GM18498 (cell line): ENCODE data around the gene CHFR.
"Not testable (repeated sequence)": the region's sequence is repeated elsewhere in the genome, so short reads cannot be mapped to it uniquely, and the experiment has no call there.

Experiments
- ATAC-seq: cut with Tn5 transposase; IDR thresholded peaks from one replicate; pipeline ENCODE4 v1.9.1; 2021; ENCODE audit warnings: mild to moderate bottlenecking, moderate library complexity; ENCODE audit not compliant: unreplicated experiment

The CHFR gene, protein sequence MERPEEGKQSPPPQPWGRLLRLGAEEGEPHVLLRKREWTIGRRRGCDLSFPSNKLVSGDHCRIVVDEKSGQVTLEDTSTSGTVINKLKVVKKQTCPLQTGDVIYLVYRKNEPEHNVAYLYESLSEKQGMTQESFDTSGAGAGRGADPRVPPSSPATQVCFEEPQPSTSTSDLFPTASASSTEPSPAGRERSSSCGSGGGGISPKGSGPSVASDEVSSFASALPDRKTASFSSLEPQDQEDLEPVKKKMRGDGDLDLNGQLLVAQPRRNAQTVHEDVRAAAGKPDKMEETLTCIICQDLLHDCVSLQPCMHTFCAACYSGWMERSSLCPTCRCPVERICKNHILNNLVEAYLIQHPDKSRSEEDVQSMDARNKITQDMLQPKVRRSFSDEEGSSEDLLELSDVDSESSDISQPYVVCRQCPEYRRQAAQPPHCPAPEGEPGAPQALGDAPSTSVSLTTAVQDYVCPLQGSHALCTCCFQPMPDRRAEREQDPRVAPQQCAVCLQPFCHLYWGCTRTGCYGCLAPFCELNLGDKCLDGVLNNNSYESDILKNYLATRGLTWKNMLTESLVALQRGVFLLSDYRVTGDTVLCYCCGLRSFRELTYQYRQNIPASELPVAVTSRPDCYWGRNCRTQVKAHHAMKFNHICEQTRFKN

DNA sequence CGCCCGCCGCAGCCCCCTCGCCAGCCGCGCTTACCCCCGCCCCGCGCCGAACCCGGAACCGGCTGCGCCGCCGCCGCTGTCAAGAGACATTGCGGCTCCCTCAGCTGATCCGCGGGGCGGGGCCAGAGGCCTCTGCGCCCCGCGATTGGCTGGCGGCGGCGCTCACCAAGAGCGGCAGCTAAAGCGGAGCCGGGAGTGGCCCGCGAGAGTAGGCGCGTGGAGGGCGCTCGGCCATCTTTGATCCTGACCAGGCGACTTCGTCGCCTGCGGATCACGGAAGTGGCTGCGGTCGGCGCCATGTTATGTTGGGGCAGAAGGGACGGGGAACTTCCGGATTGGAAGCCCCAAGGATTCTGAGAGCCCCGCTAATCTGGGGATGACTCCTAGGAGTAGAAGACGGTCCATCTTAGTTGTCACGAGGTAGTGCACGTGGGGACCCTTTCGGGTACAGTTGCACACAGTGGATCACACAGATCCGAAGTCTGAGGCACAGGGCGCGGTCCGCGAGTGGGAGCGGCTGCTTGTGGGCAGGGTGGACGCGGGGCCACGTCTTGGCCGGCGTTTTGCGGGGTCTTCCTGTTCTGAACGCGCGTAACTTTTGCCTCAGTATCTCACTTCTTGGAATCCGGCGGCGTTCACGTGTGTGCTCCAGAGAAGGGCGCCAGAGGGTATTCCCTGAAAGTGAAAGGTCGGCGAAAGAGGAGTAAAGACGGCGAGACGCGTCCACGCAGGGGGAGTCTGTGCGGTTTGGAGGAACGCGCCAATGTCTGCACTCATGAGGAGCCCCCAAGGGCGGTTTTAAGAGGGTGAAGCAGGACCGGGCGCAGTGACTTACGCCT lies at the start of gene CHFR:
Gene CHFR (minus strand): TSS at position 93 of the 839 bp plus-strand sequence. CDS start 277 bp downstream, outside the sequence.
- ATAC-seq, result peak; percentile 98

DNA sequence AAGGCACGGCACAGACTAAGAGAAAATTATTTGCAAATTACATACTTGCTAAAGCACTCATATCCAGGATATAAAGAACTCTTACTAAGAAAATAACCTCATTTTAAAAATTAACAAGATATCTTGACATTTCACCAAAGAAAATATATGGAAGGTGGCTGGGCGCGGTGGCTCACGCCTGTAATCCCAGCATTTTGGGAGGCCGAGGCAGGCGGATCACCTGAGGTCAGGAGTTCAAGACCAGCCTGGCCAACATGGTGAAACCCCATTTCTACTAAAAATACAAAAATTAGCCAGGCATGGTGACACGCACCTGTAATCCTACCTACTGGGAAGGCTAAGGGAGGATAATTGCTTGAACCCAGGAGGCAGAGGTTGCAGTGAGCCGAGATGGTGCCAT lies 49.5 kb upstream of the CHFR start:
- ATAC-seq, result not testable (repeated sequence)

DNA sequence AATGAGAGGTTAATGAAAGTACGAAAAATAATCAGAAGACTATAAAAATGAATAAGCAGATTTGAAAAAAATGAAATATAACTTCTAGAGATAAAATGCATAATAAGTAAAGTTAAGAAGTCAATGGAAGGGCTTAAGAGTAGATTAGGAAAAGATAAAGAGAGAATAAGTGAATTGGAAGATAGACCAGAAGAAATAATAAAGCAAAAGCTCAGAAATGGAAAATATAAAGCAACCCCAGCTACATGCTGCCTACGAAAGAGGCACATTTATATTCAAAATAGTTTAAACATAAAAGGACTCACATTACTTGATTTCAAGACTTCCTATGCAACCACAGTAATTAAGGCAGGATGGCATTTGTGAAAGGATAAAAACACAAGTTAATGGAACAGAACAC lies 48.8 kb upstream of the CHFR start:
- ATAC-seq, result no peak

DNA sequence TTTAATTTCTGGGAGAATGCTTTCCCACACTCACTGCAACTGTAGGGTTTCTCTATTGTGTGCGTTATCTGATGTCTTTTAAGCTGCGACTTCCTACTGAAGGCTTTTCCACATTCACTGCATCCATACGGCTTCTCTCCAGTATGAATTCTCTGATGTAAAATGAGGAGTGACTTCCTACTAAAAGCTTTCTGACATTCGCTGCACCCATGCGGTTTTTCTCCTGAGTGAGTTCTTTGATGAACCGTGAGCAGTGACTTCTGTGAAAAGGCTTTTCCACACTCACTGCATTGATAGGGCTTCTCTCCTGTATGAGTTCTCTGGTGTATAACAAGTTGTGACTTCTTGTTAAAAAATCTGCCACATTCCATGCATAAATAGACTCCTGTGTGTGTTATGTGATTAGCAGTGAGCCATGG lies 39.0 kb upstream of the CHFR start:
- ATAC-seq, result no peak

DNA sequence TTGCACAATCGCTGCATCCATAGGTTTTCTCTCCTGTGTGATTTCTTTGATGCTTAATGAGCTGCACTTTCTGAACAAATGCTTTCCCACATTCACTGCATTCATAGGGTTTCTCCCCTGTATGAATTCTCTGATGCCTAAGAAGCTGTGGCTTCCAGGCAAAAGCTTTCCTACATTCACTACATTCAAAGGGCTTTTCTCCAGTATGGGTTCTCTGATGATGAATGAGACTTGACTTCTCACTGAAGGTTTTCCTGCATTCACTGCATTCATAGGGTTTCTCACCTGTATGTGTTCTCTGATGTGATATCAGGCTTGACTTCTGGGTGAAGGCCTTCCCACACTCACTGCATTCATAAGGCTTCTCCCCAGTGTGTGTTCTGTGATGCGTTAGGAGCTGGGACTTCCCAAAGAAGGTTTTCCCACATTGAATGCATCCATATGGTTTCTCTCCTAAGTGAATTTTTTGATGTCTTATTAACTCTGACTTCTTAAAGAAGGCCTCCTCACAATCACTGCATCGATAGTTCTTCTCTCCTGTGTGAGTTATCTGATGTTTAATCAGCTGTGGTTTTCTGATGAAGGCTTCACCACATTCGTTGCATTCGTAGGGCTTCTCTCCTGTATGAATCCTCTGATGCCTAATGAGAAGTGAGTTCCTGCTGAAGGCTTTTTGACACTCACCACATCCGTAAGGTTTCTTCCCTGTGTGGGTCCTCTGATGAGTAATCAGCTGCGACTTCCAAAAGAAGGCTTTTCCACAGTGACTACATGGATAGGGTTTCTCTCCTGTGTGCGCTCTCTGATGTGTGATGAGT lies 38.4 kb upstream of the CHFR start:
- no peak for ATAC-seq

DNA sequence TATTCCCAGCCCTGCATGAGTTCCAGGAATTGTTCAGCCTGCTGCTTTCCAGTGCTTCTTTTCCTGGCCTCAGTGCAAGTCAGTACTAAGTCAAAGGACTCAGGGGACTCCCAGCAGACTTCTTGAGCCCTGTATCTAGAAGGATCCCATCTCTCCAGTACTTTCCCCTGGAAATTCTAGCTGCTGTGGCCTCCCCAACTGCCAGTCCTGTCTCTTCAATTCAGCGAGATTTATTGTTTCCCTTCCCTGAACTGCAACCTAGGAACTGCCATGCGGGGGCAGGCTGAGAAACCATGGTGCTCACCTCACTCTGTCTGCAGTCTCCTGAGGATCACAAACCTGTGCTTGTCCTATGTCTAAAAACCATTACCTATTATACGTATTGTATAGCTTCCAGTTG lies 37.0 kb upstream of the CHFR start:
- ATAC-seq, result no peak

DNA sequence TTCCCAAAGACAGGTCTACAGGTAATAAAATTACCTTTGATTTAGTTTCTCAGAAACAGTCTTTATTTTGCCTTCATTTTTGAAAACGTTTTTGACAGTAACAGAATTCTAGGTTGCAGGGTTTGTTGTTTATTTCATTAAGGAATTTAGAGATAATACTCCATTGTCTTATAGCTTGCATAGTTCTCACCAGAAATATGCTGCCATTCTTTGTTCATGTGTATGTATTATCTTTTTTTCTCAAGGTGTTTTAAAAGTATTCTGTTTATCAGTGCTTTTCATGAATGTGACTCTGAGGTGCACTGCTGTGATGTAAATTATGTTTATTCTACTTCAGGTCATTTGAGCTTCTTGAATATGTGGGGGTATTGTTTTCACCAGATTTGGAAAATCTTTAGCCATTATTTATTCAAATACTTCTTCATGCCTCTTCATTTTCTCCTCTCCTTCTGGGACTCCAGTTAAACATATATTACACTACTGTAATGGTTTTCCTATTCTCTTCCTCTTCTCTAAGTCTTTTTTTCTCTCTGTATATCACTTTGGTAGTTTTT lies 36.0 kb upstream of the CHFR start:
- no peak for ATAC-seq

DNA sequence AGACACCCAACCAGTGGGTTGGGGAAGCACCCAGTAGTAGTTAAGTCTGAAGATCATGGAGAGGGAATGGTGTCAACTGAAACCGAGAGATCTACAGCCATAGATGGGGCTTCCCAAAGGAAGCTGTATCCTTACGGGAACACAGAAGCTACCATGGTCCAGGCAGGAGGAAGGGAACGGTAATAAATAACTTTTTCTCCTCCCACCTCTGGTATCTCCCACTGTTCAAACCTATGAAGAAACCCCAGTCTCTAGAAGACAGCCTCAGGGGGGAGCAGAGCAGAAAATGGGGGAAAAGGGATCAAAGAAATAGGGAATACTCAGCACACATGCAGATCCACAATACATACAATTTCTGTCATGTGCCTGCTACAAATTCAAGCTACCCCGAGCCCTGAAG lies 35.3 kb upstream of the CHFR start:
- no peak for ATAC-seq

DNA sequence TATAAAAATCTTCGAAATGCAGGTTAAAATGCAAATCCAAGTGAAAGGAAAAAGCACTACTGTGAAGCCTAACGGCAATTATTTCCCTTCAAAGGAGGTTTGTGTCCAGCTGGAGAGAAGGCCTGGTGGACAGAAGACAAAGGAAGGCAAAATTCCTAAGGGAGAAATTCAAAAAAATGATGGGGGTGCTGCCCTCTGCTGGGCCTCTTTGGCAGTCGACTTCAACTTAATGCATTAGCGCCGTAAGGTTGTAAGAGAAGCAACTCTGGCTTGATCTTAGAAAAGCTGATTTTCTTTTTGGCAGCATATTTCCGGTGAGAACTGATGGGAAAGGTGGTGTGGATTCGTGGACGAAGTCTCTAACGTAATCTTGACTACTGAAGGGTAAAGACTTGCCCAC lies 34.3 kb upstream of the CHFR start:
- no peak for ATAC-seq

DNA sequence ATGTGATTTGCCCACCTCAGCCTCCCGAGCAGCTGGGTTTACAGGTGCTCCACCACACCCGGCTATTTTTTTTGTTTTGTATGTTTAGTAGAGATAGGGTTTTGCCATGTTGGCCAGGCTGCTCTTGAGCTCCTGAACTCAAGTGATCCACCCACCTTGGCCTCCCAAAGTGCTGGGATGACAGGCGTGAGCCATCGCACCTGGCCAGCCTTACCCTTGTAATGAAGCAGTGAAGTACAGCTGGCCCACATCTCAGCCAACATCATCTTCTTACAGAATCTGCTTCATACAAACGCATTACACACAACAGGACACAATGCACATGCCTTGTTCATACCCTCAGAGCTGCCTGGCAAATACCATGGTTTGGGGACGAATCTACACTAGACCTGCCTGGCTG lies 31.3 kb upstream of the CHFR start:
- ATAC-seq, result no peak

DNA sequence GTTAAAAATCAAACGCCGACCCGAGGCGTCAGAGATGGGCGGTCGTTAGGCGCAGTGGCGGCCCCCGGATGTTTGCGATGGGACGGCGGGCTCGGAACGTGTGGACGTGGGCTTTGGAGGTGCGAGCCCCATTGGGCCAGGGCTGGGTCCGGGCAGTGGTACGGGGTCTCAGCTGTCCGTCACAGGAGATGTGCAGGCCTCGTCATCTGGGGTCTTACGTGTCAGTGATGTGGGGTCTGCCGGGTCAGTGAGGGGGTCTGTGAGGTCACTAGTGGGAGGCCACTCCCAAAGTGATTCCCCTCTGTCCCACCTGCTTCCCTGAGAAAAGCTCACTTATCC lies 21.6 kb upstream of the CHFR start:
- ATAC-seq, result peak; percentile 4

DNA sequence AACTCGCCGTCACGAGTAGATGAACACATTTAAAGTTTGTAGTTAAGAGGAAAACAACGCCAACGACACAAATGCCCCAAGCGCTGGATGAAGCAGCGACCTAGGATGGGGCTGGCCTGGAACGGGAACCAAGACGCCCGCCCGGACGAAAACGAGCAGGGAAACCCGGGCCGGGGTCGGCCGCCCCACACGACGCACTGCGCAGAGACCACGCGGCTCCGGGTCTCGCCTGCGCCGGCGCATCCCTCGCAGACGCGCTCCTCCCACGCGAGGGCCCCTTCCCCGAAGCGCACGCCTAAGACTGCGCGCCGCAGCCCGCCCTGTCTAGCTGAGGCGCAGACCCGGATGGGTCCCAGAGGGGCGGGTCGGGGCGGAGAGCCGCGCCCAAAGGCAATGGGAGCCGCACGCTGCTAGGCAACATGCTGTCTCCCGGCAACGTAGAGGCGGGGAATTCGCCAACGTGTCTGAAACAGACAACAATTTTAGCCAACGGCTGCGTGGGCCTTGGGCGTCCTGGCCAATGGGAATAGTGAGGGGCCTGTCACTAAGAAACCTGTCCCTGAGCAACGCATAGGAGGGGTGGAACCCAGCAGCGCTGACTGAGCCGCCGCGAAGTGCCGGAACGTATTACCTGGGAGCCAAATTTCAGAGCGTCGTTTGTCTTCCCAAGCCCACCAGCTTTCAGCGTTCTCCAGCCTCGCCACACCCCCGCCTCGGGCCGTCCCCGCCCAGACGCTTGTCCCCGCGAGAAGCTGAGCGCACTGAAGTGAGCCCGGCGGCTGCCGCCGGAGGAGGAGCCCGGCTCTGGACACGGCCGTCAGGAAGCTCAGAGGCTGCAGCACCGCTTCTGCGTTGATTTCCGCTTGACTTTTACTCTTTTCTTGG lies 21.0 kb upstream of the CHFR start:
- peak; percentile 94 for ATAC-seq

DNA sequence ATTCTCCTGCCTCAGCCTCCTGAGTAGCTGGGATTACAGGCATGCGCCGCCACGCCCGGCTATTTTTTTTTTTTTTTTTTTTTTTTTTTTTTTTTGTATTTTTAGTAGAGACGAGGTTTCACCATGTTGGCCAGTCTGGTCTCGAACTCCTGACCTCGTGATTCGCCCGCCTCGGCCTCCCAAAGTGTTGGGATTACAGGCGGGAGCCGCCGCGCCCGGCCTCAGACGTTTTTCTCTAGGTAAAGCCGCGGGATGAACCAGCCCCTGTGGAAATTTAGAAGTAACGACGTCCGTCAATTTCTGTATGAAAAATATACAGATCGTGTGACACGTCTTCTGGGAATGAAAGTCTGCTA lies 20.4 kb upstream of the CHFR start:
- not testable (repeated sequence) for ATAC-seq

DNA sequence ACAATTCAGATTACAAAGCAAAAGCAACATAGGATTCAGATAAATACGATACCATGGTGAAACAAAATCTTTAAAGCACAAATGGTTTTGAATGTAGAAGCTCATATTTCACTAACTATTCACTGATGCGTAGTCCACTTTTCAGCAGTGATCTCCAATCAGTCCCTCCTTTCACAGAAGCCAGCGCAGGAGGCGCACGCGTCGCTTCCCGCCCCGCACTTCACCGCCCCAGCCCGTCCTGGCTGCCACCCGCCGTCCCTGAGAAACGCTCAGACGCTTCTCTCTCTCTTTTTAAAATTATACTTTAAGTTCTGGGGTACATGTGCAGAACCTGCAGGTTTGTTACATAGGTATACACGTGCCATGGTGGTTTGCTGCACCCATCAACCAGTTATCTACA lies 19.8 kb upstream of the CHFR start:
- ATAC-seq, result no peak

DNA sequence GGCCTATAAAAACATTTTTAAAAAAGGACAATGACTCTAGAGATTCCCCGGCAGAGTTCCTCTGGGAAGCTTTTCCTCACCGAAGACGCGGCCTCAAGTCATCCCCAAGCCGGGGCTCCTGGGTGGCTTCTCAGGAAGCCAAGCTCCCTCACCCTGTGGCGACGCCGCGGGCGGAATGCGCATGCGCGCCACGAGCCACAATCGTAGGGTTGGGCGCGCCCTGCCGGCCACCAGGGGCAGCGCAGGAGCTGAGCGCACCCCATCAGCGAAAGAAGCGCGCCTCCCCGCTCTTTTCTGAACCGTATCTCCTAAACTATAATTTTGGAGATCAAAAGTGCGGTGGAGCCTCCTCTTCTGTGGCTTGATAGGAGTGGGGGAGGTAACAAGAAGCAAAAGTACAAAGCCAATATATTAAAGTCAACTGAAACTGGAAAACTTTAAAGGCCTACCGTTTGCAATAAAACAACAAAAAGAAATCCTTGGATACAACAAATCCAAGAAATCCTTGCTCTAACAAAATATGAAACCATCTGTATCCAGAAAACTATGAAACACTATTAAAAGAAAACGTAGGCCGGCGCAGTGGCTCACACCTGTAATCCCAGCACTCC lies 17.4 kb upstream of the CHFR start:
- no peak for ATAC-seq

DNA sequence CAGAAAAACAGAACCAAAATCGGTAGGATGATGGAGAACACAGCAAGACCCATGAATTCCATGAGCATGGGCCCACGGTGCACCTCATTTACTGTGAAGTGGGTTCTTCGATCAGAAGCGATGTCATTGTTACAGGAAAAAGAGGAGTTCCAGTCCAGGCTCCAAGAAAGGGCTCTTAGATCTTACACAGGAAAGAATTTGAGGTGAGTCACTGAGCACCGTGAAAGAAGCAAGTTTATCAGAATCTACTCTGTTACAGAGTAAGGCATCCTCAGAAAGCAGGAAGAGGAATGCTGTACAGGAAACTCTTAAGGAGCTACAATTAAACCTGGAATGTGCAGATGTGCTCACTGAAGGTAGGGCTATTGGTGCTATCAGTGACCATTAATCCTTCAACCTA lies 11.6 kb upstream of the CHFR start:
- no peak for ATAC-seq

DNA sequence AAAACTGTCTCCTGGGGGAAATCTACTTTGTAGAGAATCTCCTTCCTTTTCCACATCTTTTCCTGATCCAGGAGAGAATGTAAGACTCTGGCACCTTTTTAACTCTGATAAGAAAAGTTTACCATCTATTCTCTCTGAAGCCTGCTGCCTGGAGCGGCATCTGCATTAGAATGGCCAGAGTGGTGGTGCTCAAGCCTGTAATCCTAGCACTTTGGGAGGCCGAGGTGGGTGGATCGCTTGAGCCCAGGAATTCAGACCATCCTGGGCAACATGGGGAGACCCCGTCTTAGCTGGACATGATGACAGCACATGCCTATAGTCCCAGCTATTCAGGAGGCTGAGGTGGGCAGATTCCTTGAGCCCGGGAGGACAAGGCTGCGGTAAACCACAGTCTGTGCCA lies 1.4 kb upstream of the CHFR start:
- no peak for ATAC-seq

DNA sequence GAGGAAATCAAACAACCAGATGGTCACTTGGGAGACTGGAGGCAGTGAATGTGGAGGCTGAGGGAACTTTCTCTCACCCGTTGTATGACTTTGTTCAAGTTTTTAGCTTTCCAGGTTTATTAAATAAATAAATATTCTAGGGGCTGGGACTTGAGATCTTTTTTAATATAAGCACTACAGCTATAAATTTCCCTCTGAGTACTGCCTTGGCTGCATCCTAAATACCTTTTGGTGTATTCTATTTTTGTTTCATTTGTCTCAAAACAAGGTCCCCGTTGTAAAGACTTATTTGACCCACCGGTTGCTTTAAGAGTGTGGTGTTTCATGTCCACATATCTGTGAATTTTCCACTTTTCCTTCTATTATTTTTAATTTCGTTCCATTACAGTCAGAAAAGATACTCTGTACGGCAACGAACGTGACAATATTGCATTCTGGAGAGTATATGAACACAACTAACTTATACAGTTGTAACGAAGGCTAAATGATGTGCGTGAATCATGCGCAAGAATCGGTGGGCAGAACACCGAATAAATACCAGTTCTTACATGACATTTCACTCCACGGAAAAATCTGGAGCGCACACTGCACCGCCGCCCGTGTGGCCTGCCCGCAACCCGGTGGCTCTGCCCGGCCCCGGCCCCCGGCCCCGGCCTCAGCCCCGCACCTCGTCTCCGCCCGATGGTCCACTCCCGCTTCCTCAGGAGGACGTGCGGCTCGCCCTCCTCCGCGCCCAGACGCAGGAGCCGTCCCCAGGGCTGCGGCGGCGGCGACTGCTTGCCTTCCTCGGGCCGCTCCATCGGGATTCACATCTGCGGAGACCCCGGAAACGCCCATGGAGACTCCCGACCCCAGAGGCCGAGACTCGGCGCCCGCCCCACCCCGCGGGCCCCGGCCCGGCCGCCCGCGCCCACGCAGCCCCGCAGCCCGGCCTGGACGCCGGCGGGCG lies 602 bp downstream of the CHFR start:
- peak; percentile 25 for ATAC-seq
